ENCODE data around the gene HBQ1. TPM values are rescaled to one million over a fixed set of nuclear protein-coding genes. Genes with fewer than 3 reads are reported as not detected.

The HBQ1 gene
- total RNA-seq, 1 experiment from 2014 or later, result not detected

- Histone ChIP-seq H3K4me3 (ENCODE audit: low read length) (no peak overlapping the region), H3K9me2 (replicated peaks; ENCODE audit: low read length) (no peaks in the 10 kb centered on the region), H3K9ac (ENCODE audit: low read length) (no peak overlapping the region), H2AFZ (ENCODE audit: low read length) (no peak overlapping the region), H3K36me3 (ENCODE audit: low read depth, low read length) (no peaks in the 10 kb centered on the region), H3F3A (ENCODE audit: low read length, unreplicated experiment) (no peaks in the 10 kb centered on the region), H4K20me1 (ENCODE audit: low read length) (no peaks in the 10 kb centered on the region), H3K4me2 (ENCODE audit: low read length) (no peak overlapping the region), H3K27me3 (ENCODE audit: low read length) (peaks cover 20% of the 10 kb centered on the region), H3K27ac (ENCODE audit: low read length) (no peak overlapping the region), H3K9me3 (ENCODE audit: low read length) (no peaks in the 10 kb centered on the region), H3K4me1 (ENCODE audit: insufficient read depth, low read length) (no peaks in the 10 kb centered on the region), H3K79me2 (ENCODE audit: low read length) (no peaks in the 10 kb centered on the region)
- intact Hi-C loops (cut with micrococcal nuclease), result no loop called here
- CTCF ChIA-PET, result no interaction called here
- ATAC-seq (no peak), DNase-seq (no peak)
- POLR2A ChIA-PET (ENCODE audit: unreplicated experiment), result no interaction called here
- TF ChIP-seq EZH2 (IDR thresholded peaks at IDR 0.05; ENCODE audit: low read length, unreplicated experiment) (no peak), CTCF (conservative IDR thresholded peaks at IDR 0.05; ENCODE audit: low read depth, low read length) (no peak), EZH2phosphoT487 (IDR thresholded peaks at IDR 0.05; ENCODE audit: borderline replicate concordance, low read length) (no peak)
- BruUV-seq (replicated peaks), result no TSS peak
Measured at GRCh38 chr16:166375-167121, 13.7 kb upstream of the HBQ1 start.

- intact Hi-C loops (cut with micrococcal nuclease), result no loop called here
- Histone ChIP-seq H3K9me2 (replicated peaks; ENCODE audit: low read length) (no peaks in the 10 kb centered on the region), H3K4me1 (ENCODE audit: insufficient read depth, low read length) (no peaks in the 10 kb centered on the region), H3K27me3 (ENCODE audit: low read length) (peaks cover 20% of the 10 kb centered on the region), H3K4me3 (ENCODE audit: low read length) (no peak overlapping the region), H3K9ac (ENCODE audit: low read length) (no peak overlapping the region), H2AFZ (ENCODE audit: low read length) (no peak overlapping the region), H3K36me3 (ENCODE audit: low read depth, low read length) (no peaks in the 10 kb centered on the region), H4K20me1 (ENCODE audit: low read length) (no peaks in the 10 kb centered on the region), H3K9me3 (ENCODE audit: low read length) (no peaks in the 10 kb centered on the region), H3K27ac (ENCODE audit: low read length) (no peak overlapping the region), H3F3A (ENCODE audit: low read length, unreplicated experiment) (no peaks in the 10 kb centered on the region), H3K4me2 (ENCODE audit: low read length) (no peak overlapping the region), H3K79me2 (ENCODE audit: low read length) (no peaks in the 10 kb centered on the region)
- ChIA-PET CTCF (no interaction called here), POLR2A (ENCODE audit: unreplicated experiment) (no interaction called here)
- no peak for ATAC-seq
- TF ChIP-seq EZH2 (IDR thresholded peaks at IDR 0.05; ENCODE audit: low read length, unreplicated experiment) (no peak), CTCF (conservative IDR thresholded peaks at IDR 0.05; ENCODE audit: low read depth, low read length) (no peak), EZH2phosphoT487 (IDR thresholded peaks at IDR 0.05; ENCODE audit: borderline replicate concordance, low read length) (no peak)
- no TSS peak for BruUV-seq (replicated peaks)
- no peak for DNase-seq
Measured at GRCh38 chr16:167122-167690, 13.1 kb upstream of the HBQ1 start.

DNA sequence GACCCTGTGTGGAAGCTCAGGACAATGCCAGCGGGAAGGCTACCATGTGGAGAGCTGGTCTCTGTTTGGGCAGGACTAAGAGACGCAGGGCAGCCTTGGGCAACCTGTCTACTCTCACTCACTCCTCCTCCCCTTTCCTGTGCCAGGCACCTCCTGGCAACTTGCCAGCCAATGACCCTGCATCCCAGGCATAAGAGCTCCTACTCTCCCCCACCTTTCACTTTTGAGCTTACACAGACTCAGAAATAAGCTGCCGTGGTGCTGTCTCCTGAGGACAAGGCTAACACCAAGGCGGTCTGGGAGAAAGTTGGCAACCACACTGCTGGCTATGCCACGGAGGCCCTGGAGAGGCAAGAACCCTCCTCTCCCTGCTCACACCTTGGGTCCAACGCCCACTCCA lies 11.8 kb upstream of the HBQ1 start:
- no TSS peak for BruUV-seq (replicated peaks)
- H2AFZ ChIP-seq (ENCODE audit: low read length), result no peak overlapping the region
- H3K36me3 ChIP-seq (ENCODE audit: low read depth, low read length), result no peaks in the 10 kb centered on the region
- H3K9ac ChIP-seq (ENCODE audit: low read length), result no peak overlapping the region
- no peaks in the 10 kb centered on the region for H3K9me2 ChIP-seq (replicated peaks; ENCODE audit: low read length)
- H3K4me1 ChIP-seq (ENCODE audit: insufficient read depth, low read length), result no peaks in the 10 kb centered on the region
- no peaks in the 10 kb centered on the region for H3K9me3 ChIP-seq (ENCODE audit: low read length)
- ATAC-seq, result no peak
- DNase-seq, result no peak
- H3K27me3 ChIP-seq (ENCODE audit: low read length), result peaks cover 20% of the 10 kb centered on the region
- H3K4me2 ChIP-seq (ENCODE audit: low read length), result no peak overlapping the region
- intact Hi-C loops (cut with micrococcal nuclease), result no loop called here
- H3F3A ChIP-seq (ENCODE audit: low read length, unreplicated experiment), result no peaks in the 10 kb centered on the region
- no peak for TF ChIP-seq EZH2phosphoT487 (IDR thresholded peaks at IDR 0.05; ENCODE audit: borderline replicate concordance, low read length)
- TF ChIP-seq CTCF (conservative IDR thresholded peaks at IDR 0.05; ENCODE audit: low read depth, low read length), result no peak
- ChIA-PET POLR2A (ENCODE audit: unreplicated experiment) (no interaction called here), CTCF (no interaction called here)
- H3K79me2 ChIP-seq (ENCODE audit: low read length), result no peaks in the 10 kb centered on the region
- no peaks in the 10 kb centered on the region for H4K20me1 ChIP-seq (ENCODE audit: low read length)
- no peak overlapping the region for H3K27ac ChIP-seq (ENCODE audit: low read length)
- no peak overlapping the region for H3K4me3 ChIP-seq (ENCODE audit: low read length)
